GM21381 (cell line): Measurements from ENCODE around the gene ADCY3.

Experiments
- ATAC-seq: cut with Tn5 transposase; IDR thresholded peaks from one replicate; pipeline ENCODE4 v1.9.1; 2021; ENCODE audit warnings: mild to moderate bottlenecking, moderate library complexity; ENCODE audit not compliant: unreplicated experiment

Gene ADCY3

DNA sequence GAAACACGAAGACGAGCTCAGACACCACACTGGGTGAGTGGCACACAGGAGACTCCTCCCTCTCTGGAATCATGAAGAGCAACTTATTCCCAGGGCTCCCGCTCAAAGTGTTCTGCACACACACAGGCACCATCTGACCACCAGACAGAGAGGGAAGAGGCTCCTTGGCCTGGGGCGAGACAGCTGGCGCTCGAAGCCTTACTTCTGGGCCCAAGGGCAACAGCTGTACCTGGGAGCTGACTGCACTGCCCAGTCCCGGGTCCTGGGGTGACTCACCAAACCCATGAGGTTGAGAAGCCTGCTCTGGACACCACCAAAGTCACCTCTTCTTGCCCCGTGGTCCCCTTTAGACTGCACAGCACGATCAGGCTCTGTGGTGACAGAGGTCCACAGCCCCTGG lies 42.4 kb downstream of the ADCY3 start:
- no peak for ATAC-seq

GRCh38 chr2:24877067-24877466 lies 43.0 kb downstream of the ADCY3 start:
- no peak for ATAC-seq

DNA sequence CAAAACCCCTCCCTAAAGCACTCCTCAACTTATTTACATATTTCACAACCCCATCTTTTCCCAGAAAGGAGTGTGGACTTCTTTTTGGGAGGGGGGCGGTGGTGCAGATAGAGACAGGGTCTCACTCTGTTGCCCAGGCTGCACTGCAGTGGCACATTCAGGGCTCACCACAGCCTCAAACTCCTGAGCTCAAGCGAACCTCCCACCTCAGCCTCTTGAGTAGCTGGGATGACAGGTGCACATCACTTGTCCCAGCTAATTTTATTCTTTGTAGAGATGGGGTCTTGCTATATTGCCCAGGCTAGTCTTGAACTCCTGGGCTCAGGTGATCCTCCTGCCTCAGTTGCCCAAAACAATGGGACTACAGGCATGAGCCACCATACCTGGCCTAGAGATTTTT lies 44.1 kb downstream of the ADCY3 start:
- ATAC-seq = no peak

DNA sequence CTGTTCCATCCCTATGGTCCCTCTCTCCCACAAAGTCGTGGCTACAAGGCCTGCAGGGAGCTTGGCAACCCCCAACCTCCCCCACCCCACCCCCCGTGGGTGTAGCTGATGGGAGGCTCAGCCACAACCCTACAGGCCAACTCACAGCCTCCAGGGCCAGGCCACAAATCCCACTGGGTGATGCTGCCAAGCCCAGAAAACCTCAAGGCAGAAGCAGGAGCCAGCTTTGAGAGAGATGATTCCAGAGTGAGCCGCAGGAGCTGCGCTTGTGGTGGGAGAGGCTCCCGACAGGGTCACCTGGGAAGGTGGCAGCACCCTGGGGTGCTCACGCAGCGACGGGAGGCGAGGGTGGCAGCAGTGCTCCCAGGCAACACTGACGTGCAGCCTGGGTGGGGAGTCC lies 44.8 kb downstream of the ADCY3 start:
- ATAC-seq = no peak

DNA sequence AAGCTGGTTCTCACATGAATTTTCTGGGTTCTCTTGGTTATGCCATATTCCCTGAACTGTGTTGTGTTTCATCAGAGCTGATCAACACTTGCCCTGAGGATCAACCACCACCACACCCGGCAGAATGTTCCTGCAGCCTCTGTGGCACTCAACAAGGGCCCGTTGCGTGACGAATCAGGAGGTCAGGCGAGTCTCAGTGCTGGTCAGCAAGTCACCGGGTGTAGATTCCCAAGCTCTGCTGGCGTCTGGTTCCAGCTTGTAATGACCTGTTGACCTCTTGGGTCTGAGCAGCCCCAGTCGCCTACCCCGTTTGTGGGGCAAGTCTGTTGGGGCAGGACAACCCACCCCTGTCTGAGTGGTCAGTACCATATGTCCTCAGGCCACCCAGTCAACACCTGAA lies 46.0 kb downstream of the ADCY3 start:
- no peak for ATAC-seq

GRCh38 chr2:24873619-24874018 lies 46.4 kb downstream of the ADCY3 start:
- no peak for ATAC-seq

DNA sequence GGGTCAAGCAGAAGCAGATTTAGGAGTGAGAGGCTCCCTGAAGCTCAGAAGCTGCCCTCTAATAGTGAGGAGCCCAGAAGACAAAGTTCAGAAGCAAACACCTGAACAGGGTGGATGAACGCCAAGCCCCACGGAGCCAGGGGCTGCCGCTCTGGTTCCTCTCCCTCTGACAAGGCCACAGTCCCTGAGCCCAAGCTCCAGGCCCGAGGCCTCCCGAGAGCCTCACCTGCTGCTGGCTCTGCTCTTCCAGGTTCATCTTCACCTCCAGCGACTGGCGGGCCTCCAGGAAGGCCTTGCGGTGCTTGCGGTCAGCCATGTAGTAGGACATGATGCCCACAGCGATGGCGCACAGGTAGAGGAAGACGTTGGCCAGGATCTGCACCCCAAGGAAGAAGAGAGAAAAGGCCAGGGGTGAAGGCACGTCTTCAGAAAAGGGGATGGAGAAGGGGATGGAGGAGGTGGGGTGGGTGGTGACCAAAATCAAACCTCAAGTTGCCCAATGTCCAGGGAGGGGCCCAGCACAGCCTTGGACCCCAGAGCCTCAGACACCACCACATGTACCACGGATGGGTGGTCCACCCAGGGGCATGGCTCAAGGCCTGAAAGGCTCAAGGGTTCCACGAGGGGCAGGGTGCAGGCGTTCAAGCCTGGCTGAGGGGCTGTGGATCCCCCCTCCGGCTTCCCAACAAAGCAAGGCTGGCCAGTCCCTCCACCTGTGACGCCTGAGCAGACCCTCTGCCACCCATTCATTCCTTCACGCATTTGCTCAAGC lies 47.5 kb downstream of the ADCY3 start:
- no peak for ATAC-seq

GRCh38 chr2:24871852-24872333 lies 48.1 kb downstream of the ADCY3 start:
- no peak for ATAC-seq

DNA sequence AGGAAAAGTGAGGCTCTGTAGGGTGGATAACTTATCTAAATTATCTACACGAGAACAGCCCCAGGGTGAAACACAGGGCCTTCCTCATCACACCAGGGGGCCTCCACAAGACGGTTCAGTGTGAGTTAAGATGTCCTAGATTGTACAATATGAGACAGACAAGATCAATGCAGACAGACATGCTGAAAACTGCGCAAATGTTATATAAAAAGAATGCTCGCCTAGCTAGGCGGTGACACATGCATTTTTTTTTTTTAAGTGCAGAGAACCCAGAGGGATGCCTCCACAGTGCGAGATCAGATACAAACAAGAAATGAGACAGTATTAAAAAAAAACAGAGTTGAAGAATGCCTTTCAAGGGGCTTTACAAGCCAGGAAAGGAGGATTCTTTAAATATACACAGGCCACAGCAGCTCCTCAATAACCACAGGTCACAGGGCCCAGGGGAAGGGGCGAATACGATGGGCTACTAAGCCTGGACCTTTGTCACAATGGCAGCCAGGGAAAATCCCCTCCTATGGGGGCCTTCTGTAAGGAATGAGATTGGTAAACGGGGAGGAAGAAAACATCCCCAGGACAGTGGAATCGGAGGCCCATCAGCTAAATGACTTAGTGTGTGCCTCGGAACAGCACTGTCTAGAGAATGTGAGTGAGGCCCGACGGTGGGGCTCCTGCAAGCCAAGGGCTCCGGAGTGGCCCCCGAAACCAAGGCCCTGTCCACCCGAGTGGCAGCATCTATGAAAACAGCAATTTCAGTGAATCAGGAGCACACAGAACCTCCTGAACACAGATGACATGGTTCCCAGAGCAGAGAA lies 48.9 kb downstream of the ADCY3 start:
- ATAC-seq = no peak

DNA sequence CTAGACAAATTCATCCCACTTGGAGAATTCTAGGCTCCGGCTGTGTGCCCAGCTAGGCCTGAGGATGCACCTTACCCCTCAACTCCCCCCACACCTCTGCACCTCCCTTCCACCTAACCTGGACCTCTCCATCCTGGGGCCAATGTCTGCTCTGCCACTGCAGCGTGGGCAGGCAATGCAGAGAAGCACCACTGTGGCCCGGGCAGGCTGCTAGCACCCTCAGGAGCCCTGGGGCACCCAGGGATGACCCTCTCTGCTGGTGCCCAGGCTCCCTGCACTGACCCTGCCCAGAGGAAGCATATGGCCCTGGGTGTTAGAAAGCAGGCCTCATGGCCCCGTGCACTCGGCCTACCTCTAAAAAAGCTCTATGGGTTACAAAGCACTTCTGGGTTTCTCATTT lies 49.6 kb downstream of the ADCY3 start:
- no peak for ATAC-seq

- no peak for ATAC-seq
Measured at GRCh38 chr2:24866946-24867345, 53.1 kb downstream of the ADCY3 start.

DNA sequence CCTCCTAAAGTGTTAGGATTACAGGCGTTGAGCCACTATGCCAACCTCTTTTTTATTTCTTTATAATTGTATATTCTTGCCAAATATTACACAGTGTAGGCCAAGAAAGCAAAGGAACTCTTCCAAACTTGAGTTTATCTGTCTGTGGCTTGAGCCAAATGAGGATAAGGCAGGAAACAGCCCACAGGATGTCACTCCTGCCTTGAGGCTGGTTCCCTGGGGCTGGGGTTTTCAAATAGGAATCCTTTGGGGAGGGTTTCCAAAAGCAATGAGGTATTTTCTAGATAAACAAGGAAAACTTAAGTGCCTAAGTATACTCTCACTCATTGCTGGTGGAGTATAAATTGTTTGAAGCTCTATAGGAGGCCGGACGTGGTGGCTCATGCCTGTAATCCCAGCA lies 56.4 kb downstream of the ADCY3 start:
- no peak for ATAC-seq

GRCh38 chr2:24861500-24861899 lies 58.5 kb downstream of the ADCY3 start:
- no peak for ATAC-seq

GRCh38 chr2:24860631-24861030 lies 59.4 kb downstream of the ADCY3 start:
- no peak for ATAC-seq

DNA sequence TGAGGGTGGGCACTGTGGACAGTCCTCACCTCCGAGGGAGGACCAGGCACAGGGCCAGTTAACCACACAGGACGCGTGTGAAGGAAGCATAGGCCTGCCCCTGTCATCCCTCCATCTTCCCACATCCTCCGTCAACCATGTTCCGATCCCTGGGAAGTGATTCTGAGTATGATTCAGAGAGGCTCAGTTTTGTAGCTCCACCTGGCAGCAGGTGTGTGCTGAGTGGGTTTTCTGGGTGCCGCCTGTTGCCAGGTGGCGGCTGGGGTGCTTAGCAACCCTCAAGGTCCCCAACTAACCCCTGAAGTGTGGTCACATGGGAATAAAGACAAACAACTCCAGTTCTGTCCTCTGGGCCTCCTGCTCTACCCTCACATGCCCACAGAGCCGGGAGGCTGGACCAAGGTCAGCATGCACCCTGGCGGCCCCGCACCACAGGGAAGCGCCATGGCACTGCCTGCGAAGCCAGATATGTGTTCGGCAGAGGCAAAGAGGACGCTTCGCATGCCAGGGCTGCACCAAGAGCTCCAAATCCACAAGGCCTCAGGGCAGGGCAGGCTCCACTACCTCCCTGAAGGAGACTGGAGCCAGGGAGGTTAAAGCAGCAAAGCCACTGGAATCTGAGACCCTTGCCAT lies 60.0 kb downstream of the ADCY3 start:
- no peak for ATAC-seq

DNA sequence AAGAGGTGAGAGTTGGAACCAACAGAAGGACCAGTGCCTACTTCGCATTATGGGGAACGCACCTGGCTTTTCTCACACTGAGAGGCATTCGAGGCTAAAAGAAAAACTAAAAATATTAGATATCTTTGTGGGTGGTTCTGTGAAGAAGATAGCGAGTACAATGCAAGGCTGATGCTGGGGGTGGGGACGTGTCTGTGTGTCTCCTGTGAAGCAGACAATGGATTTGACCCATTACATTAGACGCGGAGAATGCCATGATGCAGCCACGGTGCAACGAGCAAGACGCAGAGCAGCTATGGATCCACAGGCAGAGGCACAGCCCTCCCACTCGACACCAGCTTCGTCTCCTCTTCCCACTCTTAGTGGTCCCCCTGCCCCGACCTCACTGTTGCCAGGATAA lies 61.0 kb downstream of the ADCY3 start:
- ATAC-seq = no peak

GRCh38 chr2:24857746-24858145 lies 62.3 kb downstream of the ADCY3 start:
- ATAC-seq = no peak

- no peak for ATAC-seq
Measured at GRCh38 chr2:24856791-24857211, 63.2 kb downstream of the ADCY3 start.

DNA sequence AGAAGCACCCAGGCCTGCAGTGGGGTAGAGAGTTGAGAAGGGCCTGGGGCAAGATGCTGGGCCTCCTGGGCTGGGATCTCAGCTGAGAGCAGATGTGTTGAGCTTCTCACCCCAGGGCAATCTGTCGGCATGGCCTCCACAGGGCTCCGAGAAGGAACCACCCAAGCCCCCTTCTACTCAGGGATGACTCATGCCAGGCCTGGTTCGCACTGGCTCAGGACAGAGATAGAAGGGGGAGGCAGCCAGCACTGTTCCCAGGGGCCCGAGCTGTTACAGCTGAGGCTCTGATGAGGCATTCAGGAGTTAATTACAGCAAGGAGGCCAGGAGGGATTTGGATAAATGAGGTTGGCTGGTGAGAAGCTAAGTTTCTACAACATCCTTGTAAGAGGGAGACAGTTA lies 64.3 kb downstream of the ADCY3 start:
- no peak for ATAC-seq

DNA sequence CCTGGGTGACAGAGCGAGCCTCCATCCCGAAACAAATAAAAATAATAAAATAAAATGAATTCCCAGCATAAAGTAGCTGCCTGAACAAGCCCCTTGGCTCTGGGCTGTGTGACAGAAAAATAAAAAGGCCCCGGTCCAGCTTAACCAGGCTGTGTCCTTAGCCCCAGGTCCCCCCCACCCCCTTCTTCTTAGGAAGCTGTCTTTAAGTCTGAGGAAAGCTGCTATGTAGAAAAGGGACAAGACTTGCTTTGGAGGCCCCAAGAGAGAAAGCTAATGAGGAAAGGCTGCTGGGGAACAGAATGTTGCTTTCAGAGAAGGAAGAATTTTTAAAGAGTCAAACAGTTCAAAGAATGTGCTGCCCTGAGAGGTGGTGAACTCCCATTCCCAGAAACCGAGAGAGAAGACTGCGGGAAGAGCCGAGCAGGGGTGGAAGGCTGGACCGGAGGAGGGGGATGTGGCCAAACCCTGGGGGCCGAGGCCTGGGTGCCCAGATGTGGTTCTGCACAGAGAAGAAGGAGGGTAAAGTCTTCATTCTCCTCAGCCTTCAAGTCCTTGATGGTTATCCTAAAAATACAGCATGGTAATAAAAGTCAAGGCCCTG lies 64.9 kb downstream of the ADCY3 start:
- ATAC-seq = no peak

- no peak for ATAC-seq
Measured at GRCh38 chr2:24853996-24854395, 66.0 kb downstream of the ADCY3 start.
